Measurements from ENCODE around the gene CHCT1. TPM values are rescaled to one million over a fixed set of nuclear protein-coding genes. Genes with fewer than 3 reads are reported as not detected.
"Not testable (repeated sequence)": the region's sequence is repeated elsewhere in the genome, so short reads cannot be mapped to it uniquely, and the experiment has no call there.

CHCT1 gene
- total RNA-seq, 1 experiment from 2014 or later: not detected

DNA sequence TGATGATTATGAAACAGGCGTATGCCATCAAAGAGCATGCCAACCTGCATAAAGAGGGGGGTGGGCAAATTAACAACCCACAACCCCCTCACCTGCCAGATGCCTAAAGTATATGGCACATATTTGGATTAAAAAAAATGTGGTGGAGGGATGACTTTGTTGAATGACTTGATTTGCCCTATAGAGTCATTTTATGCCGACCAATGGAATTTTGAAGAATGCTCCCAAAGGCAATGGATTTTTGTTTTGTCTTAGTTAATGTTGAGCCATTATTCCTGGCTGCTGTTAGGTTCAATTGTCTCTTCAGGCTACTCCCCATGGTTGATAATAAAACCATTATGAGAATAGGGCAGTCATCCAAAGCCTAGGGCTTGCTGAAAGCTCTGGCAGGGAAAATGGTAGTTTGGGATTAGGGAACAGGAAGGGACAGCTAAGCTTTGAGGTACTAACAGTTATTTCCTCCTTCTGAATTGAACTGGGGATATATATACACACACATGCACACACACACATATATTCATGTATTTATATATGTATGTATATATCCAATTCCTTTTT is 5.8 kb upstream of the CHCT1 start:
- no peak for DNase-seq
- Histone ChIP-seq H3K4me3 (ENCODE audit: insufficient read depth, low read depth, low read length) (no peak overlapping the region), H3K27me3 (ENCODE audit: control insufficient read depth, insufficient read depth, low read length) (no peaks in the 10 kb centered on the region), H3K36me3 (replicated peaks; ENCODE audit: control insufficient read depth, insufficient read depth, low read length) (no peaks in the 10 kb centered on the region)

- not testable (repeated sequence) for H3K4me3 ChIP-seq (ENCODE audit: insufficient read depth, low read depth, low read length); H3K36me3 ChIP-seq (replicated peaks; ENCODE audit: control insufficient read depth, insufficient read depth, low read length); DNase-seq; H3K27me3 ChIP-seq (ENCODE audit: control insufficient read depth, insufficient read depth, low read length)
Measured at GRCh38 chr17:60419003-60419402, 3.3 kb upstream of the CHCT1 start.

- not testable (repeated sequence) for H3K36me3 ChIP-seq (replicated peaks; ENCODE audit: control insufficient read depth, insufficient read depth, low read length); H3K27me3 ChIP-seq (ENCODE audit: control insufficient read depth, insufficient read depth, low read length); DNase-seq; H3K4me3 ChIP-seq (ENCODE audit: insufficient read depth, low read depth, low read length)
Measured at GRCh38 chr17:60419875-60420274, 2.4 kb upstream of the CHCT1 start.

DNA sequence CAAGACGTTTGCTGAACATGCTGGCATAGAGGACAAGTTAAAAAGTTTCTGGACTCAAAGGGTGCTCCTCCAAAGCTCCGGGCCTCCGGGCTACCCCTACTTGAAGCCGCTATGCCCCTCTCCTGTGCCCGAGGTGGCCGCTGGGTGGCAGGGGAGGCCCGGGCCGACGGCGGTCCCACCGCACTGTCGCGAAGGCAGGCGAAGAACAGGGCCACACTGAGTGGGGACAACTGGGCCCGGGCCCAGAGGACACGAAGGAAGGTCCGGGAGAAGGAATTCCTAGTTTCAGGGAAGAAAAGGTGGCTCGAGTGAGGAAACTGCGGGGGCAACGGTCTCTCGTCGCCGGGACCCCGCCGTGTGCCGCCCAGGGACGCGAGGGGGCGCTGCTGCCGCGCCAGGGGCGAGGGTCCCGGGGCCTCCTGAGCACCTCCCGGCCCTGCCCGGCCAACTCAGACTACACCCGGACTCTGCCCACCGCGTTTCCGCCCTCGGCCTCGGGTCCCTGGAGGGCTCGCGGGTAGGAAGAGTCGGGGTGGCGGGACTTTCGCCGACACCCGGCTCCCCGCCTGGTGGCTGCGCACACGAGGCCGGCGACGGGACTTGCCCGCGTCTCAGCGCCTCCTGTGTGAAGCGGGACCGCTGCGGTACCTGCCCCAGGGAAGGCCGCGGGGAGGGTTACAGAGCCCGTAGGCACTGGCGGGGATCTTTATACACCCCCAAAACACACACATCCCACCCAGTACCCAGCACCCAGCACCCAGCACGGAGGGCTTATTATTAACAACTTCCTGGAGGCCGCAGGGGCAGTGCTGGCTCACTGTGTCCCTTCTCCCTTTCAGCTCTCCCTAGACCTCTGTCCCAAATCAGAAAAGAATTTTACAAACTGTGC is 772 bp upstream of the CHCT1 start:
- Histone ChIP-seq H3K27me3 (ENCODE audit: control insufficient read depth, insufficient read depth, low read length) (peaks cover 9% of the 10 kb centered on the region), H3K4me3 (ENCODE audit: insufficient read depth, low read depth, low read length) (peak overlapping the region; percentile 54), H3K36me3 (replicated peaks; ENCODE audit: control insufficient read depth, insufficient read depth, low read length) (no peaks in the 10 kb centered on the region)
- DNase-seq: peak; percentile 96

GRCh38 chr17:60423865-60424264 is 1.6 kb downstream of the CHCT1 start:
- Histone ChIP-seq H3K27me3 (ENCODE audit: control insufficient read depth, insufficient read depth, low read length) (peaks cover 9% of the 10 kb centered on the region), H3K4me3 (ENCODE audit: insufficient read depth, low read depth, low read length) (no peak overlapping the region), H3K36me3 (replicated peaks; ENCODE audit: control insufficient read depth, insufficient read depth, low read length) (no peaks in the 10 kb centered on the region)
- DNase-seq: no peak

DNA sequence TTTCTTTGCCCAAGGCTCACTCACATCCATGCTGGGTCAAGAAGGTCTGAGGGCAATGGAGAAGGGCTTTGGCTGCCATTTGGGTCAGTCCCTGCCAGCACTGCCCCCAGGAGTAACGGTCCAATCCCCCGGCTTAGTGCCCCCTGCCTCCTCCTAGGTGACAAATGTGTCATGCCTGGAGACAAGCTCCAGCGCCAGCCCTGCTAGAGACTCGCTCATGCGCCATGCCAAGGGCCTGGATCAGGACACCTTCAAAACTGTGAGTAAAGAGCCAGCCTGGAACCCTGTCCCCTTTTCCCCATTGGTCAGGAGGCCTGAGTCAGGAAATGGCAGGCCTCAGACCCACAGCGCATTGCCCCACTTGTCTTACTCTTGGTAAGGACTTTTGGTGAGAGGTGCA is 3.3 kb downstream of the CHCT1 start:
- DNase-seq: no peak
- Histone ChIP-seq H3K27me3 (ENCODE audit: control insufficient read depth, insufficient read depth, low read length) (peaks cover 9% of the 10 kb centered on the region), H3K36me3 (replicated peaks; ENCODE audit: control insufficient read depth, insufficient read depth, low read length) (no peaks in the 10 kb centered on the region), H3K4me3 (ENCODE audit: insufficient read depth, low read depth, low read length) (no peak overlapping the region)

DNA sequence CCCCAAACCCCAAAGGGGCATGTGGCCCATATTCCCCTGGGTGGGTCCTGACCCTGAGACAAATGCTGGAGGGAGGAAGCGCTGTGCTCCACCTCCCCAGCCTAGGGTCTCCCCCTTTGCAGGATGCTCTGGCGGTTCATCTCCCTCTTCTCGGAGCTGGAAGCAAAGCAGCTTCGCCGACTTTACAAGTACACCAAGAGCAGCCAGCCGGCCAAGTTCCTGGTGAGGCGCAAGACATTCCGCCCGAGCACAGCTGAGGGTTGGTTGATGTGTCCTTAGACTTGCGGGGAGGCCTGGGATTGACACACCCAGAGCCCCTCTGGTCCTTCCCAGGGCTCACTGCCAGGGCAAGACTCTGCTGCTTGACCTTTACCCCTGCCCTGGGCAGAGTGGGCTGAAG is 4.3 kb downstream of the CHCT1 start:
- Histone ChIP-seq H3K4me3 (ENCODE audit: insufficient read depth, low read depth, low read length) (no peak overlapping the region), H3K36me3 (replicated peaks; ENCODE audit: control insufficient read depth, insufficient read depth, low read length) (no peaks in the 10 kb centered on the region), H3K27me3 (ENCODE audit: control insufficient read depth, insufficient read depth, low read length) (peaks cover 9% of the 10 kb centered on the region)
- no peak for DNase-seq

GRCh38 chr17:60428491-60428890 is 6.2 kb downstream of the CHCT1 start:
- not testable (repeated sequence) for H3K36me3 ChIP-seq (replicated peaks; ENCODE audit: control insufficient read depth, insufficient read depth, low read length); DNase-seq; H3K4me3 ChIP-seq (ENCODE audit: insufficient read depth, low read depth, low read length); H3K27me3 ChIP-seq (ENCODE audit: control insufficient read depth, insufficient read depth, low read length)

GRCh38 chr17:60430561-60430960 is 8.3 kb downstream of the CHCT1 start:
- not testable (repeated sequence) for H3K4me3 ChIP-seq (ENCODE audit: insufficient read depth, low read depth, low read length); H3K27me3 ChIP-seq (ENCODE audit: control insufficient read depth, insufficient read depth, low read length); DNase-seq; H3K36me3 ChIP-seq (replicated peaks; ENCODE audit: control insufficient read depth, insufficient read depth, low read length)

DNA sequence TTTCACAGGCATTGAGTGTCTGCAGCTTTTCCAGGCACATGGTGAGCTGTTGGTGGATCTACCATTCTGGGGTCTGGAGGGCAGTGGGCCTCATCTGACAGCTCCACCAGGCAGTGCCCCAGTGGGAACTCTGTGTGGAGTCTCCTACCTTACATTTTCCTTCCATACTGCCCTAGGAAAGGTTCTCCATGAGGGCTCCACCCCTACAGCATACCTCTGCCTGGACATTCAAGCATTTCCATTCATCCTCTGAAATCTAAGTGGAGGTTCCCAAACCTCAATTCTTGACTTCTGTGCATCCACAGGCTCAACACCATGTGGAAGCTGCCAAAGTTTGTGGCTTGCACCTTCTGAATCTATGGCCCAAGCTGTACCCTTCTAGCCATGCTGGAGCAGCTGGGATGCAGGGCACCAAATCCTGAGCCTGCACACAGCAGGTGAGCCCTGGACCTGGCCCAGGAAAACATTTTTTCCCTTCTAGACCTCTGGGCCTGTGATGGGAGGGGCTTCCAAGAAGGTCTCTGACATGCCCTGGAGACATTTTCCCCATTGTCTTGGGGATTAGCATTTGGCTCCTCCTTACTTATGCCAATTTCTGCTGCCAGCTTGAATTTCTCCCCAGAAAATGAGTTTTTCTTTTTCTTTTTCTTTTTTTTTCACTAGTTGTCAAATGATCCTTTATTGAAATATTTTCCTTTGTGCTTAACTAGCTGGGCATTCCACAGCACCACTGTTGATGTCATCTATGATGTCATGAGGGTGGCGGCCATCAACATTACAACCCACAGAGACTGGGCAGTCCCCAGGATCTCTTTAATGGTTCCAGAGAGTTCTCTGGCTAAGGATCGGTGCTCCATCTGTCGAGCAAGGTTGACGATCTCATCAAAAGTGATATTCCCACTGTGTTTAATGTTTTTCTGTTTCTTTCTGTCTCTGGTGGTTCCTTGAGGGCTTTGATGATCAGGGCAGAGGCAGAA is 11.0 kb downstream of the CHCT1 start:
- H3K36me3 ChIP-seq (replicated peaks; ENCODE audit: control insufficient read depth, insufficient read depth, low read length); H3K27me3 ChIP-seq (ENCODE audit: control insufficient read depth, insufficient read depth, low read length); DNase-seq; H3K4me3 ChIP-seq (ENCODE audit: insufficient read depth, low read depth, low read length): not testable (repeated sequence)

DNA sequence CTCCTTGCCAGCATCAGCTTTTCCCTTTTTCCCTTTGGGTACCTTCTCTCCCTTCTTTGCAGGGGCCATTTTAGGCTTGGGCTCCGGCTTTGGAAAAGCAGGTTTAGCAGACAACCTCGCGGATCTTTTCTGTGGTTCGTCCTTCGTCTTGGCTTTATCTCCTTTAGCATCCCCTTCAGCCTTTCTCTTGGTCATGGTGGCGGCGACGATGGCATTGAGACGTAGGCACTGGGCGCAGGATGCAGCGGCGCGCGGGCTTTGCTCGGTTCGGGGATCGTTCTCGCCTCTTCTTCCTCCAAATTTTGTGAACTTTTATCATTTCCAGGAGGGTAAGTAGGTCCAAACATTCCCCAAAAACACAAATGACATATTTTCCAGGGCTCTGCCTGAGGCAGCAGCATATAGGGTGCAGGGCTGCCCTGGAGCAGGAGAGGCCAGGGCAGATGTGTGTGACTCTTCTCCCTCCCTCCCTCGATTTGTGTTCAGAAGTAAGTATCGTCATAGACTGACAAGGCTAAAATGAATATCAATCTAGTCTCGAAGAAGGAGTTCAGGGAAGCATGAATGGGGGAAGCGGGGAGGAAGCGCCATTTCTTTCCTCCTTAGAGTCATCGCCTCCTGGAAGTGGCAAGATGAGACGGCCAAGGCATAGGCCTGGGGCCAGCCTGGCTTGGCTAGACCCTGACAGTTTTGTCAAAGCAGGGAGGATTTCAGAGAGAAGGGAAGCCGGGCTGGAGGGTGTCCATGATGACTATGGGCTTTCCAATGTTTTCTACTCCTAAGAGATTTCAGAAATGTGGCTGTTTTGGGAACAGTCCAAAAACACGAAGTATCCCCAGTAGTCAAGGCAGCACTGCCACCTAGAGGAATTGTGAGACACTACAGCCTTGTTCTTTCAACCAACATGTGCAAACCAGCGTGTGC is 13.2 kb downstream of the CHCT1 start:
- Histone ChIP-seq H3K4me3 (ENCODE audit: insufficient read depth, low read depth, low read length) (no peak overlapping the region), H3K27me3 (ENCODE audit: control insufficient read depth, insufficient read depth, low read length) (no peaks in the 10 kb centered on the region), H3K36me3 (replicated peaks; ENCODE audit: control insufficient read depth, insufficient read depth, low read length) (no peaks in the 10 kb centered on the region)
- peak; percentile 83 for DNase-seq

- Histone ChIP-seq H3K27me3 (ENCODE audit: control insufficient read depth, insufficient read depth, low read length) (no peaks in the 10 kb centered on the region), H3K36me3 (replicated peaks; ENCODE audit: control insufficient read depth, insufficient read depth, low read length) (no peaks in the 10 kb centered on the region), H3K4me3 (ENCODE audit: insufficient read depth, low read depth, low read length) (no peak overlapping the region)
- no peak for DNase-seq
Measured at GRCh38 chr17:60436676-60437075, 14.4 kb downstream of the CHCT1 start.

- Histone ChIP-seq H3K4me3 (ENCODE audit: insufficient read depth, low read depth, low read length) (no peak overlapping the region), H3K27me3 (ENCODE audit: control insufficient read depth, insufficient read depth, low read length) (no peaks in the 10 kb centered on the region), H3K36me3 (replicated peaks; ENCODE audit: control insufficient read depth, insufficient read depth, low read length) (no peaks in the 10 kb centered on the region)
- DNase-seq: no peak
Measured at GRCh38 chr17:60439501-60439900, 17.2 kb downstream of the CHCT1 start.
